M059J (cell line): ENCODE data around the gene BSG. TPM values are rescaled to one million over a fixed set of nuclear protein-coding genes. Genes with fewer than 3 reads are reported as not detected.
"Not testable (repeated sequence)": the region's sequence is repeated elsewhere in the genome, so short reads cannot be mapped to it uniquely, and the experiment has no call there.

Experiments
- DNase-seq: peaks from one replicate; pipeline ENCODE4 v3.0.0-alpha.2; 2012; ENCODE audit warnings: low read depth
- total RNA-seq: library from RNA; depleted of rRNA; stranded (reverse); fragments of >200 nt; shearing (Covaris generic); gene quantifications from 2 replicates; pipeline ENCODE4 v1.2.3, GENCODE V29; 2014

The BSG gene
- total RNA-seq, 1 experiment from 2014 or later = 1,106 TPM

DNA sequence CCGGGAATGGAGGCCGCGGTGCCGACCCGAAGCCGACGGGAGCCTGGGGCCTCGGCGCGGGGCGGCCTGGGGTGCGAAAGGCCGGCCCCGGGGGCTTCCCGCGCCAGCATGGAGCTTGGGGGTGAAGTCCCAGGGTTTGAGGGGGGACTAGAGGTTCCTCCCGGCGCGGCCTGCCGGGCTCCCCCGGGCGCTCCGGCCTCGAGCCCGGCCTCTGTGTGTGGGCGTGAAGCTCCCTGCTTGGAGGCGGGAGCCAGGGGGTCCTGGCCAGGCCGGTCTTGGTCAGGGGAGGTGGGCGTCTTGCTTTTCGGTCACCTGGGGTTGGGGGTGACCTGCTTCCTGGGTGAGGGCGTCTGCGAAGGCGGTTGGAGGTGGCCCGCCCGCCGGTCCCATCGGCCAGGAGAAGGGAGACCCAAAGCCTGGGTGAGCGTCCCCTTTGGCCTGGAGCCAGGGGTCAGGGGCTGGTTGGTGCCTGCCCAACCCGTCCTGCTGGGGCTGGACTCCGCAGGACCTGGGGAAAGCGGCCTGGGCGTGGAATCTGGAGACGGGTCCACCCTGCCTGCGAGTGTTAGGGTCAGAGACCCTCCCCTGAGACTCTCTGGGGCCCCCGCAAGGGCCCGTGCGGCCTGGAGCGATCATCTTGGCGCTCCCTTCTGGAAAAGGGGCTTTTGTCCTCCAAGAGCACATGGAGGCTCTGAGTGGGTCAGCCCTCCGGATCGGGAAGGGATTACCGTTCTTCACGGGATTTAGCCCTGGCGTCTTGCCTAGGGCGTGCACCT, 535 bp downstream of the BSG start:
- peak; percentile 59 for DNase-seq

DNA sequence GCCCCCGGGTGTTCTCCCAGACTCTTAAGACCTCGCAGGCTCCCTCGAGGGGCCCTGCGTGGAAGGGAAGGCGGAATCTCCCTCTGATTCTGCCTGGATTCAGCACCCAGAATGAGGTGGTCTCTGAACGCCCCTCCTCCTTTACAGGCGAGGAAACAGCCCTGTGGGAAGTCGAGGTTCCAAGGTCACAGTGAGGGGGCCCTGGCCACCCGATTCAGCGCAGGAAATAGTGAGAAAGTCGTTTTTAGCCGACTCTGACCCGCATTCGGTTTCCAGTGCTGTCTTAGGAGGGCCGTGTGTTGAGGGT, 1.1 kb downstream of the BSG start:
- DNase-seq = no peak

DNA sequence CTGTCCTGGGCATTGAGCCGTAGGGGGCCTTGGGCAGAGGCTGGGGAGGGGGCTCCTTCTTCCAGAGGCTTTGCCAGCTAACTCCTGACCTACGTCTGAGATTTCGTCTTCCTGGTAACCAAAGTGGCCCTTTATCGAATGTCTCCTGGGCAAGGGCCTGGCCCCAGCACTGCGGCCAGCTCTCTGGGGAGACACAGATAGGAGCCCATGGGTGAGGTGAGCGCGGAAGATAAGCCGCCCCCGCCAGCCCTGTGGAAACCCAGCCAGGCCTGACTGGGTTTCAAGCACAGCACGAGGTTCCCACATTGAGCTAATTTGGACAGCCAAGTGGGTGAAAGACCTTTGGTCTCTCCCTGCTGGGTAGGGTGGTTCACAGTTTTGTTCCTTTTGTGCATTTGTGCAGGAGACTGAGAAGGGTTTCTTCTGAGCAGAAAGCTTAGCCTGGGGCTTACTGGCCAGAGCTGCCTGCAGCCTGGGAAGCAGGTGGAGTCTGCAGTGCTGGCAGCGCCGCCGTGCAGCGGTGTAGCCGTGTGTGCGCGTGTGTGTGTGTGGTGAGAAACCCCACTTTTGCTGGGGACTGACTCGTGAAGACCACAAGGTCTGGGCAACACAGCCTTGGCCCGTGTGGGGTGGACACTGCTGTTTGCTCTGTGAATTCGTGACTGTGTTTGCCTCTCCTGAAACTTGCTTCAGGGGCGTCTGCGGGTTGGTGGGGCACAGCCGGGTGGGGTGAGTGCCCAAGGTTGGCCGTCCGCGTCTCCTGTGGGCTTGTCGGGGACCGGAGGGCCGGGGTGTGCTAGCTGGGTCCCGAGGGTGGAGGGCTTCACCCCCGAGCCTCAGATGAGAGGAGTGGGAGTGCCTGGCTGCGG, 2.5 kb downstream of the BSG start:
- DNase-seq = peak; percentile 60

DNA sequence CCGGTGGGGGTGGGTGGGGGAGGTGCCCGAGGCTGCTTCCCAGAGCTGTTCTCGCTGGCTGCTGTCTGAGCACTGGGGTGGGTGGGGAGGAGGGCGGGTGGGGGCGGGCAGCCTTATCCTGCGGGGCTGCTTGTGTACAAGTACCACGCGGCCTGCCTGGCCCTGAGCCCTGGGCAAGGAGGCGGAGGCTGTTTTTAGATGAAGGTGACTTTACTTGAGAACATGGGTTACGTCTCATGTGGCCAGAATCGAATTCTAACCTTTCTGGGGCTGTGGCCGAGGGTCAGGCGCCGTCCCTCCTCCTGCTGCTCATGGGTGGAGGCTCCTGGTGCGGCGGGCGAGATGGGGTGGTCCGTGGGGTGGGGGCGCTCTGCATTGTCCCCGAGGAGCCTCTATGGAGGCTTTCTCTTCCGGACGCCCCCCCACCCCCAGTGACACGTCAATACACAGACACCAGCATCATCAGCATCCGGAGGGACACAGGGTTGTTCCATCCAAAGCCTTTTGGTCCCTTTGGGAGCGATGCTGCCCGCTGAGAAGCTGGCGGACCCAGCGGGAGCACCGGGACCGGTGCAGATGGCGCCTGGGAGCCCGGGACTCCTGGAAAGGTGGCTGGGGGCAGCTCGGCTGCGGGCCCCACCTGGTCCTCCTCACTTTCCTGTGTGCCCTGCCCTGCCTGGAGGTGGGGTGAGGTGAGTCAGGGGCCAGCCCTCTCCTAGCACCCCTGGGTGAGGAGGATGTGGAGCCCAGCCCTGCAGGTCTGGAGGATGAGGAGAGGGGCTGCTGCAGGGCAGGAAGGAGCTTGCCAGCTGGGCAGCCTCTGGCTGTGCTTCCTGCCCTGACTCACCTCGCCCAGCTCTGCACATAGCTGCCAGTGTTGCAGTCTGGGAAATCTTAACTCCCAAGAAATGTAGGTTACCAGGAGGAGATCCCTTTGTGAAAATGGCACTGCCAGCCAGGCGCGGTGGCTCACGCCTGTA, 3.4 kb downstream of the BSG start:
- peak; percentile 79 for DNase-seq

DNA sequence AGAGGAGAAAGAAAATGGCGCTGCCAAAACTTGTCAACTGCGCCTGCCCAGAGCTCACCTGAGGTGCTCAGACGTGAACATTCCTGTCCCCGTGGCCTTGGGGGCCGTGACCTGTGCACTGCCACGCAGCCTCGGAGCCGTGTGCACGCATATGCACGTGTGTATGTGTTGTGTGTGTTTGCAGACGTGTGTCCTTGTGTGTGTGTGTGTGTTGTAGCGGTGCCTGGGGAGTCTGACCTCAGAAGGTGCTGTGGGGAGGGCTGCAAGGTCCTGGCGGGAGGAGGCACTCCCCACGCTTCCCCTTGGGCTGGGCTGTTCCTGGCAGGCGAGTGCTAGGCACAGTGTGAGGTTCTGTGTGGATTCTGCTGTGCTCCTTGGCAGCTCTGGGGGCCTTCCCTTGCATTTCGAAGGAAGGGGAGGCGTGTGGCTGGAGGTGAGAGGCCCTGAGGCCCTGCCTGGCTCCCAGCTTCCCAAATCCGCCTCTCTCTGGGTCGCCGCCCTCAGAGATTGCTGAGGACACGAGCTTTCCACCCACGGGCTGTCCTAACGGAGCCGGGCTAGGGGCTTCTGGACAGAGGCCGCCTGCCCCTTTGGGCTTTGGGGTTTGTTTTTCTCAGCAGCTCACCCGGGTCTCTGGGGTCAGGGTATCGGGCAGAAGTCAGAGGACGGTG, 4.5 kb downstream of the BSG start:
- no peak for DNase-seq

DNA sequence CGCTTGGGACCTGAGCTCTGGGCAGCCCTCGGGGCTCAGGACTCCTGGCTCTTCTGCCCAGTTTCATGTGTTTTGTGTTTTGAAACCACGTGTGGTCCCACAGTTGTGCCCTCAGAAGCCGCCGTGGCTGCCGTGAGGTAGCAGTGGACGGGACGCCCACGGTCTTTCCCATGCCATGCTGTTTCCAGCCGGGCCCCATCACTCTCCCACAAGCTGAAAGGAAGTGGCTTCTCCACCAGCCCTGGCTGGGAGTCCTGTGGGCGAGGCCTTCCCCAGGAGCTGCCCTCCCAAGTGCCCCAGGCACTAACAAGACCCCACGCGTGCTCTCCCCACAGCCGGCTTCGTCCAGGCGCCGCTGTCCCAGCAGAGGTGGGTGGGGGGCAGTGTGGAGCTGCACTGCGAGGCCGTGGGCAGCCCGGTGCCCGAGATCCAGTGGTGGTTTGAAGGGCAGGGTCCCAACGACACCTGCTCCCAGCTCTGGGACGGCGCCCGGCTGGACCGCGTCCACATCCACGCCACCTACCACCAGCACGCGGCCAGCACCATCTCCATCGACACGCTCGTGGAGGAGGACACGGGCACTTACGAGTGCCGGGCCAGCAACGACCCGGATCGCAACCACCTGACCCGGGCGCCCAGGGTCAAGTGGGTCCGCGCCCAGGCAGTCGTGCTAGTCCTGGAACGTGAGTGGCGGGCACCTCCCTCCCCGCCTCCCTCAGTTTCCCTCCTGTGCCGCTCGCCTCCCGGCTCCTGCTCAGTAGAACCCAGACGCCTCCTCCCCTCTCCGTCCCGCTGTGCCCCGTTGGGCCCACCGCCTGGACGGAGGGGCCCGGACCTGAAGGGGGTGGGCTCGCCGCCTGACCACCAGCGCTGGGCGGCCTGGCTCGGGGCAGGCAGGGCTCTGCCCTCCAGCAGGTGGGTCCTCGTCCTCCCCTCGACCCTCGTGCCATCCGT, 5.3 kb downstream of the BSG start:
- DNase-seq = no peak

DNA sequence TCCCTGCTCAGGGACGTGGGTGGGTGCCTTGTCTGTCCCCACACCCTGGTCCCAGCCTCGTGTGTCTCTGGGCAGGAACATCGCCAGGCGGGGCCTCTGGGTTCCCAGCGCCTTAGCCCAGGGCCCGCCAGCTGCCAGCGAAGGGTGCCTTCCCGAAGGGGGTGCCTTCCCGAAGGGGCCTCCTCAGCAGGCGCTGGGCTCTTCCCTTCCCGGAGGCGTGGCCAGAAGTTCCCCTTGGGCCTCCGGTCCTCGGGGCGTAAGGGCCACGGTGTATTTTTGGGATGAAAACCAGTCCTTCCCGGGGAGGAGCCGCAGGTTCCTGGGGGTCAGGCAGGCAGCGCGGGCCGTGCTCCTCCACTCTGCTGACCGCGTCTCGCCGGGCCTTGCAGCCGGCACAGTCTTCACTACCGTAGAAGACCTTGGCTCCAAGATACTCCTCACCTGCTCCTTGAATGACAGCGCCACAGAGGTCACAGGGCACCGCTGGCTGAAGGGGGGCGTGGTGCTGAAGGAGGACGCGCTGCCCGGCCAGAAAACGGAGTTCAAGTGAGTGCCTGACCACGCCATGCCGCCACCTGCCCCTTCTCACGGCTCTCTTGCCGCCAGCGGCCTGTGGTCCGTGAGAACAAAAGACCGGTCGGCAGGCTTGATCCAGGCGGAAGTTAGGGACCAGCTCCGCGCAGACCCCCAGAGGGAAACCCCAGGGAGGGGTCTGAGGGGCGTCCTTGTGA, 6.9 kb downstream of the BSG start:
- DNase-seq = no peak

DNA sequence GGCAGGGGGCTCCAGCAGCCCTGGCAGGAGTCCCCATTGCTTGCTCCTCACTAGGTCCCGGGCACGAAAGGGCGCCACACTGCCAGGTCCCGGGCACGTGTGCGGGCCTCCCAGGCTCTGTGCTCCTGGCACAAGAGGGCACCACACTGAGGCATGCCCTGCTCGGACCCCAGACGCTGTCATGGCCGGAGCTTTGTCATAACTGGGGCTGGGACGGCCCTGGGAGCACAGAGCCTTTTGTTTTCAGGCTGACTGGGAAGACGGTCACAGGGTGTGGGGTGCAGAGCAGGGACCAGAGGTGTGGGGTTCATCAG, 7.4 kb downstream of the BSG start:
- no peak for DNase-seq

DNA sequence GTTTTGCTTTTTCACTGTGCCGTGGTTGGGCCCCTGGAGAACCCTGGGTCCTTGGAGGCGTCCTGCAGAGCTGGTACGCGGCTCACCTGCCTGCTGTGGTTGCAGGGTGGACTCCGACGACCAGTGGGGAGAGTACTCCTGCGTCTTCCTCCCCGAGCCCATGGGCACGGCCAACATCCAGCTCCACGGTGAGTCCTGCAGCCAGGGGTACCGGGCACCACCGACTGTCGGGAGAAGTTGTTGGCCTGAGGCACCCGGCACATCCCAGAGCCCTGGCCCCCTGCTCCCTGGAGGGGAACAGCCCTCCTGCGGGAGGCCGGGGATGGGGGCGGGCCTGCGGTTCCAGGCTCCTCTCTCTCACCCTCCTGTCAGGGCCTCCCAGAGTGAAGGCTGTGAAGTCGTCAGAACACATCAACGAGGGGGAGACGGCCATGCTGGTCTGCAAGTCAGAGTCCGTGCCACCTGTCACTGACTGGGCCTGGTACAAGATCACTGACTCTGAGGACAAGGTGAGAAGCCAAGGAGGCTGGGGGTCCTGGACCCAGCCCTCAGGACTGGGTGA, 8.0 kb downstream of the BSG start:
- no peak for DNase-seq

DNA sequence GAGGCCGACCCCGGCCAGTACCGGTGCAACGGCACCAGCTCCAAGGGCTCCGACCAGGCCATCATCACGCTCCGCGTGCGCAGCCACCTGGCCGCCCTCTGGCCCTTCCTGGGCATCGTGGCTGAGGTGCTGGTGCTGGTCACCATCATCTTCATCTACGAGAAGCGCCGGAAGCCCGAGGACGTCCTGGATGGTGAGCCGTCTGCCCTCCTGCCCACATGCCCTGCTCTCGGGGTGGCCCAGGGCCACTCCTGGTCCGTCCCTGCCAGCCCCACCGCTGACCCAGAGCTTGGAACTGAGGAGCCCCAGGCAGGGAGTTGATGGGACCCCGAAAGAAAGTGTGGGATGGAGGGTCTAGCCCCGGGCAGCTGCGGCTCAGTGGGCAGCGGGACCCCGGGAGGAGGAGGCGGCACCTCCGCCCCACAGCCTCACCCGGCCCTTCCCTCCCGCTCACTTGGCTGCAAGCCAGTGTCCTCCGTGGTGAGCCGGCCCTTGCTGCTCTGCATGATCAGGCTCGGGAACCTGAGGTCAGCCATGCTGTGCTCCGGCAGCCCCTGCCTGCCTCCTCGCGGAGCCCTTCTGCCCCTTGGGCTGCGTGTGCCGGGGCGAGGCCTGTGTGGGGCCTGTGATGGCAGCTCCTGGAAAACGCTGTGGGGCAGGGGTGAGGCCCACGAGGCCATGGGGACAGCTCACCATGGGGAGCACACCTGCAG, 9.2 kb downstream of the BSG start:
- no peak for DNase-seq

DNA sequence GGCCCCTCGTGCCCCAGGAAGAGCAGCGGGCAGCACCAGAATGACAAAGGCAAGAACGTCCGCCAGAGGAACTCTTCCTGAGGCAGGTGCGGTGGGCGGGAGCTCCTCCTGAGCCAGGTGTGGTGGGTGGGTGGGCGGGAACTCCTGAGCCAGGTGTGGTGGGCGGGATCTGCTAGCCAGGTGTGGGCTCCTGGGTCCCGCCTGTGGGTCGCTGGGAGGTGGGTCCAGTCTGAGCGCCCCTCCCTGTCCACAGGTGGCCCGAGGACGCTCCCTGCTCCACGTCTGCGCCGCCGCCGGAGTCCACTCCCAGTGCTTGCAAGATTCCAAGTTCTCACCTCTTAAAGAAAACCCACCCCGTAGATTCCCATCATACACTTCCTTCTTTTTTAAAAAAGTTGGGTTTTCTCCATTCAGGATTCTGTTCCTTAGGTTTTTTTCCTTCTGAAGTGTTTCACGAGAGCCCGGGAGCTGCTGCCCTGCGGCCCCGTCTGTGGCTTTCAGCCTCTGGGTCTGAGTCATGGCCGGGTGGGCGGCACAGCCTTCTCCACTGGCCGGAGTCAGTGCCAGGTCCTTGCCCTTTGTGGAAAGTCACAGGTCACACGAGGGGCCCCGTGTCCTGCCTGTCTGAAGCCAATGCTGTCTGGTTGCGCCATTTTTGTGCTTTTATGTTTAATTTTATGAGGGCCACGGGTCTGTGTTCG, 10.3 kb downstream of the BSG start:
- DNase-seq = peak; percentile 86

DNA sequence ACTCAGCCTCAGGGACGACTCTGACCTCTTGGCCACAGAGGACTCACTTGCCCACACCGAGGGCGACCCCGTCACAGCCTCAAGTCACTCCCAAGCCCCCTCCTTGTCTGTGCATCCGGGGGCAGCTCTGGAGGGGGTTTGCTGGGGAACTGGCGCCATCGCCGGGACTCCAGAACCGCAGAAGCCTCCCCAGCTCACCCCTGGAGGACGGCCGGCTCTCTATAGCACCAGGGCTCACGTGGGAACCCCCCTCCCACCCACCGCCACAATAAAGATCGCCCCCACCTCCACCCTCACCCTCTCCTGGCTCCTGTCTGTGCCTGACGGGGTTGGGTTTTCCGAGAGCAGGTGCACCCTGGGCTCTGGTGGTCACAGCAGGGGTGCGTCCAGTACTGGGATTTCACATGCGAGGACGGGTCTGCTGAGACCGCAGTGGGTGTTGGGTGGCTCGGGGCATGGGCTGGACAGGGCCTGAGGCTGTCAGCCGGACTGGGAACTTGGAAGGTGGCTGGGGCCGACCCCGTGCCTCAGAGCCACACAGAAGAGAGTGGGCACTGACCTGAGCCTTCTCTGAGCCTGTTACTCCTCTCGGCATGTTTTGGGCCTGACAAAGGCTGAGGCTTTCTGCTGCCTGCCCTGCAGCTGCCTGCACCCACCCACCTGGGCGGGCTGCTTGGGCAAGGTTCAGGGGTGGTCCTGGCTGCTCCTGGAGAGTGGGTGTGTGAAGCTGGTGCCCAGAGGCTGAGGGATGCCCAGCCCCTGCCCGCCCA, 11.0 kb downstream of the BSG start:
- no peak for DNase-seq

DNA sequence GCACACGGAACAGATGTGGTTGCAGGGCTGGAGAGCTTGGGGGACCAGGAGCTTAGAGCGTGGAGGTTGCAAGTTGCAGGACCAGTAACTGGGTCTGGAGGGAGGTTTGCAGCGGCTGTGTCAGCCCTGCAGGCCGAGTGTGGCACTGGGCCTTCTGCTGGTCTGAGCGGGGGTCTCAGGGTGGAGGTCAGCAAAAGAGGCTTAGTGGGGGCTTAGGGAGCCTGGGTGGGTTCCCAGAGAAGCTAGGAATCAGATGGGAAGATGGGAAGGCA, 11.5 kb downstream of the BSG start:
- DNase-seq = no peak

DNA sequence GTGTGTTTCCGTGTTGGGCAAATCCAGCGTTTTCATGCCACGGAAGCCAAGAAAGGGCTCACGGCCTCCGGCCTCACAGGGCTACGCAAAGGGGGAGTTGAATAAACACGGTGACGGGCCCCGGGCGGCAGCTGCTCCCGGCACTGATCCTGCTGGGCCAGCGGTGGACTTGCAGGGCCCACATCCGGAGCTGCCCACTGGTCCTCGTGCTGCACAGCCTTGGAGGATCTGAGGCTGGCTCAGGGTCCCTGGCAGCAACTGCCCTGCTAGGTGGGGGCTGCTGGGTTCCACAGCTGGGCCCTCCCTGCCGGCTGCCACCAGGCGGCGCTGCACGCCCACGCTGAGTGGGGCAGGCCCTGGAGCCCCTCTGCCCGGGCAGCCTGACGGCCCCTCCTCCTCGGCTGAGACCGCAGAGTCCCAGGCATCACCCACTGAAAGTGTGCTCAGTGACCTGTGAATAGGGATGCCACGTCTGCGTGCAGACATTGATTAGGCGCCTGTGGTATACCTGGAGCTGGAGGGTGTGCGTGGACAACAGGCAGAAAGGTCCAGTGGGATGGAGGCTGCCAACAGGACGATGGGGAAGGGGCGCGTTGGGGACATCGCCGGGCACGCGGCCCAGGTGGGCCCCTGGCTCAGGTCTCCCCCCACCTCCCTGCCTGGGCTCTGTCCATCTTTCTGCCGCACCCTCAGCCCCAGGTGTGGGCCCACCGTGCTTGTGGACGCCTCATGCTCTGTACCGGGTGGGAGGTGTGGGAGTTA, 12.0 kb downstream of the BSG start:
- peak; percentile 20 for DNase-seq

DNA sequence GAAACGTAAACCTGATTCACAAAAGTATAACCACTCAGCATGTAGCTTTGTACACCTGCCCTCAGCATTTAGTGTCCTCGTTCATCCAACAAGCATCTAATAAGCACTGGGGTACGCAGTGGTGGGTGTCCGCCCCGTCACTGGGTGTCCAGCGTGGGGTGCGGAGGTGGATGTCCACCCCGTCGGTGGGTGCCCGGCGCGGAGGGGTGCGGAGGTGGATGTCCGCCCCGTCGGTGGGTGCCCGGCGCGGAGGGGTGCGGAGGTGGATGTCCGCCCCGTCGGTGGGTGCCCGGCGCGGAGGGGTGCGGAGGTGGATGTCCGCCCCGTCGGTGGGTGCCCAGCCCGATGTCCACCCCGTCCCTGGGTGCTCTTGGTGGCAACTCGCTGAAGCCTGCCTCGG, 12.8 kb downstream of the BSG start:
- not testable (repeated sequence) for DNase-seq

DNA sequence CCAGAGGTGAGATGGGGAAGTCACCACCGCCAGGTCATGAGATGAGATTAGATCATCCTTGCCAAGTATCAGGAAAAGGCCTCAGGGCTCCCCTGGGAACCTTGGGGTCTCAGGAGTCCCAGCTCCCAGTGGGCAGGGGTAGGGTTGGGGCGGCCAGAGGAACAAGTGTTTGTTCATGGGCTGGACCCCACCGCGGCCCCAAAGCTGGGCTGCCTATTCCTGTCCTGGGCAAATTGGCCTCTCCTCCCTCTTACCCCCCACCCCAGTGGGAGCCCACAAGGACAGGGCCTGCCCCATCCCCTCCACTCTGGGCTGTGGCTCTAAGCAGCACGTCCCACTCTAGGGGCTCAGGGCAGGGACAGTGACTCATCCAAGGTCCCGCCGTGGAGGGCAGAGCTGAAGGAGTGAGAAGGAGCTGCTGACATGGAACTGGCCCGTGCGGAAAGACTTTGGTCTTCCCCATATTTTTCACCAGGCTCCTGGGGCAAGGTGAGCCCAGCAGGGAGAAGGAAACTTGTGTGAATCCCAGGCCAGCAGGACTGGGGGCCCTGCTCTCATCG, 13.2 kb downstream of the BSG start:
- DNase-seq = peak; percentile 45
